KMS-11 (cell line): ENCODE results near the gene PTPRJ.

Source experiments
- H2AFZ ChIP-seq: fragments of 200-600 bp; sonication (generic); 2 replicates; pipeline ENCODE4 v1.6.1; 2016; ENCODE audit warnings: antibody characterized with exemption, mixed run types, low read depth
- H3K27ac ChIP-seq: fragments of 200-600 bp; sonication (generic); 2 replicates; pipeline ENCODE4 v1.6.1; 2016; ENCODE audit warnings: mild to moderate bottlenecking, mixed run types
- H3K27me3 ChIP-seq: fragments of 200-600 bp; sonication (generic); 2 replicates; pipeline ENCODE4 v1.6.1; 2017; ENCODE audit warnings: mild to moderate bottlenecking, low read depth, mixed run types, moderate library complexity; ENCODE audit not compliant: insufficient read depth
- H3K36me3 ChIP-seq: fragments of 200-600 bp; sonication (generic); 2 replicates; pipeline ENCODE4 v1.6.1; 2017; ENCODE audit warnings: mild to moderate bottlenecking, mixed run types; ENCODE audit not compliant: insufficient read depth
- H3K4me1 ChIP-seq: fragments of 200-600 bp; sonication (generic); 2 replicates; pipeline ENCODE4 v1.6.1; 2016; ENCODE audit warnings: mild to moderate bottlenecking, low read depth, mixed run types; ENCODE audit not compliant: poor library complexity, severe bottlenecking
- H3K4me2 ChIP-seq: fragments of 200-600 bp; sonication (generic); 2 replicates; pipeline ENCODE4 v1.7.0; 2016; ENCODE audit warnings: mild to moderate bottlenecking, mixed run types
- H3K4me3 ChIP-seq: fragments of 200-600 bp; sonication (generic); IDR thresholded peaks from 2 replicates; pipeline ENCODE4 v1.6.1; 2017; ENCODE audit warnings: low read depth, low read length, mixed read lengths; ENCODE audit not compliant: insufficient read depth
- H3K79me2 ChIP-seq: fragments of 200-600 bp; sonication (generic); 2 replicates; pipeline ENCODE4 v1.6.1; 2016; ENCODE audit warnings: low read depth, mixed run types; ENCODE audit not compliant: insufficient read depth
- H3K9ac ChIP-seq: fragments of 200-600 bp; sonication (generic); 2 replicates; pipeline ENCODE4 v1.6.1; 2016; ENCODE audit warnings: mild to moderate bottlenecking, mixed run types
- H4K20me1 ChIP-seq: fragments of 200-600 bp; sonication (generic); 2 replicates; pipeline ENCODE4 v1.6.1; 2016; ENCODE audit warnings: mild to moderate bottlenecking, mixed run types; ENCODE audit not compliant: insufficient read depth
- CTCF ChIP-seq: fragments of 200-600 bp; sonication (generic); conservative IDR thresholded peaks from 2 replicates; pipeline ENCODE4 v1.6.1; 2017; ENCODE audit warnings: low read depth, mild to moderate bottlenecking, antibody characterized with exemption, low read length, moderate library complexity, mixed read lengths

PTPRJ gene

GRCh38 chr11:48087422-48087821 lies 107.1 kb downstream of the PTPRJ start:
- Histone ChIP-seq H3K4me2 (no peak overlapping the region), H3K36me3 (no peaks in the 10 kb centered on the region), H2AFZ (no peak overlapping the region), H3K27ac (no peak overlapping the region), H3K4me1 (peaks cover 5% of the 10 kb centered on the region), H3K4me3 (no peak overlapping the region), H4K20me1 (no peaks in the 10 kb centered on the region), H3K27me3 (no peaks in the 10 kb centered on the region), H3K9ac (no peak overlapping the region), H3K79me2 (no peaks in the 10 kb centered on the region)
- TF ChIP-seq CTCF: no peak

- Histone ChIP-seq H3K27ac (no peak overlapping the region), H3K4me2 (no peak overlapping the region), H3K4me1 (peaks cover 9% of the 10 kb centered on the region), H3K36me3 (no peaks in the 10 kb centered on the region), H3K27me3 (no peaks in the 10 kb centered on the region), H2AFZ (no peak overlapping the region), H3K79me2 (no peaks in the 10 kb centered on the region), H4K20me1 (no peaks in the 10 kb centered on the region), H3K4me3 (no peak overlapping the region), H3K9ac (no peak overlapping the region)
- TF ChIP-seq CTCF: no peak
Measured at GRCh38 chr11:48087974-48088681, 107.8 kb downstream of the PTPRJ start.

- H3K79me2 ChIP-seq: no peaks in the 10 kb centered on the region
- H3K9ac ChIP-seq: no peak overlapping the region
- H4K20me1 ChIP-seq: no peaks in the 10 kb centered on the region
Measured at GRCh38 chr11:48088682-48089050, 108.3 kb downstream of the PTPRJ start.

GRCh38 chr11:48090174-48090573 lies 109.8 kb downstream of the PTPRJ start:
- H3K36me3 ChIP-seq: no peaks in the 10 kb centered on the region
- no peak overlapping the region for H3K4me3 ChIP-seq
- H3K27ac ChIP-seq: no peak overlapping the region
- H3K79me2 ChIP-seq: no peaks in the 10 kb centered on the region
- H3K4me2 ChIP-seq: no peak overlapping the region
- TF ChIP-seq CTCF: no peak
- no peak overlapping the region for H2AFZ ChIP-seq
- no peaks in the 10 kb centered on the region for H3K27me3 ChIP-seq
- H3K9ac ChIP-seq: no peak overlapping the region
- H4K20me1 ChIP-seq: no peaks in the 10 kb centered on the region
- H3K4me1 ChIP-seq: peaks cover 26% of the 10 kb centered on the region

More at GRCh38 chr11:48088682-48089050, 108.3 kb downstream of the PTPRJ start:
- Histone ChIP-seq H3K4me1 (peaks cover 11% of the 10 kb centered on the region), H3K4me2 (no peak overlapping the region), H3K4me3 (no peak overlapping the region), H2AFZ (no peak overlapping the region), H3K36me3 (no peaks in the 10 kb centered on the region), H3K27me3 (no peaks in the 10 kb centered on the region), H3K27ac (no peak overlapping the region)
- TF ChIP-seq CTCF: no peak
